ENCODE results near the gene TCEA2. TPM values are rescaled to one million over a fixed set of nuclear protein-coding genes. Genes with fewer than 3 reads are reported as not detected.

The TCEA2 gene
- total RNA-seq, 3 donors from 2014 or later = 4.1 to 46.1 (median 9.5) TPM

GRCh38 chr20:64107736-64108457 lies 44.9 kb downstream of the TCEA2 start:
- no peak for TF ChIP-seq CTCF (IDR thresholded peaks at IDR 0.05)
- no peak for DNase-seq

GRCh38 chr20:64108731-64109681 lies 46.0 kb downstream of the TCEA2 start:
- ATAC-seq = no peak
- Histone ChIP-seq H3K4me3 (no peak overlapping the region), H3K4me1 (ENCODE audit: low read depth) (no peaks in the 10 kb centered on the region), H3K36me3 (ENCODE audit: low read depth) (no peaks in the 10 kb centered on the region), H3K9me3 (no peaks in the 10 kb centered on the region)
- TF ChIP-seq CTCF (IDR thresholded peaks at IDR 0.05) = no peak
- no peak for DNase-seq
- intact Hi-C loops (cut with DNase I, micrococcal nuclease) = no loop called here

More at GRCh38 chr20:64107736-64108457, 44.9 kb downstream of the TCEA2 start:
- no peaks in the 10 kb centered on the region for H3K4me1 ChIP-seq (ENCODE audit: low read depth)
- no peak for ATAC-seq
- no peaks in the 10 kb centered on the region for H3K36me3 ChIP-seq (ENCODE audit: low read depth)
- H3K4me3 ChIP-seq = no peak overlapping the region
- intact Hi-C loops (cut with DNase I, micrococcal nuclease) = no loop called here
- no peaks in the 10 kb centered on the region for H3K9me3 ChIP-seq

- no peaks in the 10 kb centered on the region for H3K4me1 ChIP-seq (ENCODE audit: low read depth)
- DNase-seq (no peak), ATAC-seq (no peak)
- H3K4me3 ChIP-seq = no peak overlapping the region
- H3K9me3 ChIP-seq = no peaks in the 10 kb centered on the region
- TF ChIP-seq CTCF (IDR thresholded peaks at IDR 0.05) = no peak
- intact Hi-C loops (cut with DNase I, micrococcal nuclease) = no loop called here
- no peaks in the 10 kb centered on the region for H3K36me3 ChIP-seq (ENCODE audit: low read depth)
These were observed 46.9 kb downstream of the TCEA2 start for GRCh38 chr20:64109831-64110391.

- intact Hi-C loops (cut with DNase I, micrococcal nuclease) = no loop called here
- no peak for TF ChIP-seq CTCF (IDR thresholded peaks at IDR 0.05)
- no peaks in the 10 kb centered on the region for H3K9me3 ChIP-seq
- DNase-seq (no peak), ATAC-seq (no peak)
- no peaks in the 10 kb centered on the region for H3K4me1 ChIP-seq (ENCODE audit: low read depth)
- H3K4me3 ChIP-seq = no peak overlapping the region
- no peaks in the 10 kb centered on the region for H3K36me3 ChIP-seq (ENCODE audit: low read depth)
These were observed 47.5 kb downstream of the TCEA2 start for GRCh38 chr20:64110411-64111068.

GRCh38 chr20:64111841-64112641 lies 49.0 kb downstream of the TCEA2 start:
- TF ChIP-seq CTCF (IDR thresholded peaks at IDR 0.05) = no peak
- DNase-seq (no peak), ATAC-seq (no peak)
- H3K36me3 ChIP-seq (ENCODE audit: low read depth) = no peaks in the 10 kb centered on the region
- intact Hi-C loops (cut with DNase I, micrococcal nuclease) = no loop called here
- no peaks in the 10 kb centered on the region for H3K9me3 ChIP-seq
- H3K4me3 ChIP-seq = no peak overlapping the region
- H3K4me1 ChIP-seq (ENCODE audit: low read depth) = no peaks in the 10 kb centered on the region
